Neural cell (in vitro differentiated cells): Measurements from ENCODE around the gene DLG5. TPM values are rescaled to one million over a fixed set of nuclear protein-coding genes. Genes with fewer than 3 reads are reported as not detected.
A peak's percentile ranks its signal among the peaks of the same experiment; 100 is the strongest.

ENCODE experiments used
- H2AFZ ChIP-seq: fragments of 200-600, 300-800 bp; sonication (generic), shearing (Covaris generic); 2 replicates; pipeline ENCODE4 v1.6.0; 2014; ENCODE audit warnings: low read depth, mild to moderate bottlenecking, antibody characterized with exemption, low read length, moderate library complexity
- H3F3A ChIP-seq: fragments of 200-600 bp; shearing (Covaris generic); 2 replicates; pipeline ENCODE4 v1.6.1; 2016; ENCODE audit warnings: mild to moderate bottlenecking, moderate library complexity, mixed read lengths, antibody characterized with exemption, low read length; ENCODE audit not compliant: insufficient read depth, poor library complexity, severe bottlenecking
- H3K27ac ChIP-seq: fragments of 200-600, 300-800 bp; sonication (generic), shearing (Covaris generic); 2 replicates; pipeline ENCODE4 v1.5.1; 2014; ENCODE audit warnings: mild to moderate bottlenecking, low read length, moderate library complexity
- H3K27me3 ChIP-seq: fragments of 300-800, 200-600 bp; sonication (generic), shearing (Covaris generic); 2 replicates; pipeline ENCODE4 v1.6.0; 2014; ENCODE audit warnings: mild to moderate bottlenecking, low read depth, low read length, moderate library complexity; ENCODE audit not compliant: insufficient read depth
- H3K36me3 ChIP-seq: fragments of 300-800, 200-600 bp; sonication (generic), shearing (Covaris generic); 2 replicates; pipeline ENCODE4 v1.5.1; 2014; ENCODE audit warnings: mild to moderate bottlenecking, antibody characterized with exemption, low read length, moderate library complexity; ENCODE audit not compliant: insufficient read depth
- H3K4me2 ChIP-seq: fragments of 300-800, 200-600 bp; sonication (generic), shearing (Covaris generic); 2 replicates; pipeline ENCODE4 v1.6.0; 2014; ENCODE audit warnings: mild to moderate bottlenecking, low read length
- H3K4me3 ChIP-seq: fragments of 300-800, 200-600 bp; sonication (generic), shearing (Covaris generic); 2 replicates; pipeline ENCODE4 v1.5.1; 2014; ENCODE audit warnings: mild to moderate bottlenecking, low read length, moderate library complexity
- H3K79me2 ChIP-seq: fragments of 200-600 bp; shearing (Covaris generic); replicated peaks from 2 replicates; pipeline ENCODE4 v1.6.0; 2014; ENCODE audit warnings: mild to moderate bottlenecking, low read length, moderate library complexity; ENCODE audit not compliant: insufficient read depth
- H3K9ac ChIP-seq: fragments of 300-800, 200-600 bp; sonication (generic), shearing (Covaris generic); 2 replicates; pipeline ENCODE4 v1.6.1; 2016; ENCODE audit warnings: mild to moderate bottlenecking, low read length, mixed read lengths
- H3K9me2 ChIP-seq: fragments of 200-600 bp; shearing (Covaris generic); 2 replicates; pipeline ENCODE4 v1.6.1; 2016; ENCODE audit warnings: mild to moderate bottlenecking, low read length, mixed read lengths; ENCODE audit not compliant: insufficient read depth
- H3K9me3 ChIP-seq: fragments of 200-600, 300-800 bp; sonication (generic), shearing (Covaris generic); 2 replicates; pipeline ENCODE4 v1.6.1; 2016; ENCODE audit warnings: mild to moderate bottlenecking, mixed run types, low read length, moderate library complexity, mixed read lengths
- H4K20me1 ChIP-seq: fragments of 200-600 bp; shearing (Covaris generic); 2 replicates; pipeline ENCODE4 v1.6.1; 2016; ENCODE audit warnings: mild to moderate bottlenecking, mixed run types; ENCODE audit not compliant: insufficient read depth
- EP300 ChIP-seq: fragments of 450-650 bp; conservative IDR thresholded peaks from 2 replicates; pipeline ENCODE4 v1.6.1; 2014; ENCODE audit warnings: antibody characterized with exemption, mild to moderate bottlenecking, moderate library complexity; ENCODE audit not compliant: poor library complexity, severe bottlenecking
- EZH2 ChIP-seq: fragments of 200-600, 300-800 bp; shearing (Covaris generic), sonication (generic); IDR thresholded peaks from 2 replicates; pipeline ENCODE4 v1.6.1; 2014; ENCODE audit warnings: antibody characterized with exemption, low read length, borderline replicate concordance, mild to moderate bottlenecking; ENCODE audit not compliant: insufficient read depth, poor library complexity, severe bottlenecking
- MXI1 ChIP-seq: fragments of 450-650 bp; conservative IDR thresholded peaks from 2 replicates; pipeline ENCODE4 v1.6.1; 2014; ENCODE audit warnings: antibody characterized with exemption, mild to moderate bottlenecking; ENCODE audit not compliant: poor library complexity, severe bottlenecking
- POLR2AphosphoS5 ChIP-seq: IDR thresholded peaks from 2 replicates; pipeline ENCODE4 v1.6.1; 2012
- RAD21 ChIP-seq: fragments of 450-650 bp; conservative IDR thresholded peaks from 2 replicates; pipeline ENCODE4 v1.6.1; 2014; ENCODE audit warnings: antibody characterized with exemption, mild to moderate bottlenecking, moderate library complexity
- SMC3 ChIP-seq: fragments of 450-650 bp; conservative IDR thresholded peaks from 2 replicates; pipeline ENCODE4 v1.6.1; 2014; ENCODE audit warnings: antibody characterized with exemption, mild to moderate bottlenecking, moderate library complexity; ENCODE audit not compliant: poor library complexity
- TAF1 ChIP-seq: IDR thresholded peaks from 2 replicates; pipeline ENCODE4 v1.6.1; 2012; ENCODE audit warnings: low read depth
- polyA plus RNA-seq: library from polyadenylated mRNA; depleted of rRNA; stranded (reverse); fragments of >200 nt; gene quantifications from 2 replicates; pipeline ENCODE4 v1.2.3, GENCODE V29; 2014
- TF ChIP-seq, protein P1 (sequence below): fragments of 450-650 bp; IDR thresholded peaks from 2 replicates; pipeline ENCODE4 v1.5.1; 2014; ENCODE audit warnings: antibody characterized with exemption, mild to moderate bottlenecking, moderate library complexity; ENCODE audit not compliant: poor library complexity, severe bottlenecking
- TF ChIP-seq, protein P2 (sequence below): IDR thresholded peaks from 2 replicates; pipeline ENCODE4 v1.6.1; 2012; ENCODE audit warnings: borderline replicate concordance

The DLG5 gene
- polyA plus RNA-seq, 1 donor from 2014 or later = 72.9 TPM

DNA sequence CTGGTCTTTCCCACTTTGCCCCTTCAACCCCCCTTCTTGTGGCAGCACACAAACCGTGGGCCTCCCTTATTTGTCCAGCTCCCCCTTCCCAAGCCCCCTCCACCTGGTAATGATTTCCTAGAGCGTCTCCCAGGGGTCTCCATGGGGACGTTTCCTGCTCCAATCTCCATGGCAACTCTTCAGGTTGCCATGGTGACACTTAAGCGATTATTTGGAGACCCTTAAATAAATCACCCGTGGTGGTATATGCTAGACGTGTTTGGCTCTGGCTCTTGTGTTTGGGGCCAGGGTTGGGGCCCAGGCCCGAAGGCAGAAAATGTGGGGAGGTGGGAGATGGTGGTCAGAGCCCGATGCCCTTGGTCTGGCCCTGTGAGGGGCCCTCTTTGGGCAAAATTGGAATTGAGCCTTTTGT lies 41.1 kb upstream of the DLG5 start:
- no peaks in the 10 kb centered on the region for H3F3A ChIP-seq
- peak overlapping the region; percentile 55 for H3K4me3 ChIP-seq
- H4K20me1 ChIP-seq = no peaks in the 10 kb centered on the region
- TF ChIP-seq EP300 (peak; percentile 83), SMC3 (peak; percentile 49), POLR2AphosphoS5 (no peak), EZH2 (no peak), MXI1 (peak; percentile 91), TAF1 (peak; percentile 51), RAD21 (peak; percentile 34)
- TF ChIP-seq, protein P1, sequence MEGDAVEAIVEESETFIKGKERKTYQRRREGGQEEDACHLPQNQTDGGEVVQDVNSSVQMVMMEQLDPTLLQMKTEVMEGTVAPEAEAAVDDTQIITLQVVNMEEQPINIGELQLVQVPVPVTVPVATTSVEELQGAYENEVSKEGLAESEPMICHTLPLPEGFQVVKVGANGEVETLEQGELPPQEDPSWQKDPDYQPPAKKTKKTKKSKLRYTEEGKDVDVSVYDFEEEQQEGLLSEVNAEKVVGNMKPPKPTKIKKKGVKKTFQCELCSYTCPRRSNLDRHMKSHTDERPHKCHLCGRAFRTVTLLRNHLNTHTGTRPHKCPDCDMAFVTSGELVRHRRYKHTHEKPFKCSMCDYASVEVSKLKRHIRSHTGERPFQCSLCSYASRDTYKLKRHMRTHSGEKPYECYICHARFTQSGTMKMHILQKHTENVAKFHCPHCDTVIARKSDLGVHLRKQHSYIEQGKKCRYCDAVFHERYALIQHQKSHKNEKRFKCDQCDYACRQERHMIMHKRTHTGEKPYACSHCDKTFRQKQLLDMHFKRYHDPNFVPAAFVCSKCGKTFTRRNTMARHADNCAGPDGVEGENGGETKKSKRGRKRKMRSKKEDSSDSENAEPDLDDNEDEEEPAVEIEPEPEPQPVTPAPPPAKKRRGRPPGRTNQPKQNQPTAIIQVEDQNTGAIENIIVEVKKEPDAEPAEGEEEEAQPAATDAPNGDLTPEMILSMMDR = peak; percentile 36
- TF ChIP-seq, protein P2, sequence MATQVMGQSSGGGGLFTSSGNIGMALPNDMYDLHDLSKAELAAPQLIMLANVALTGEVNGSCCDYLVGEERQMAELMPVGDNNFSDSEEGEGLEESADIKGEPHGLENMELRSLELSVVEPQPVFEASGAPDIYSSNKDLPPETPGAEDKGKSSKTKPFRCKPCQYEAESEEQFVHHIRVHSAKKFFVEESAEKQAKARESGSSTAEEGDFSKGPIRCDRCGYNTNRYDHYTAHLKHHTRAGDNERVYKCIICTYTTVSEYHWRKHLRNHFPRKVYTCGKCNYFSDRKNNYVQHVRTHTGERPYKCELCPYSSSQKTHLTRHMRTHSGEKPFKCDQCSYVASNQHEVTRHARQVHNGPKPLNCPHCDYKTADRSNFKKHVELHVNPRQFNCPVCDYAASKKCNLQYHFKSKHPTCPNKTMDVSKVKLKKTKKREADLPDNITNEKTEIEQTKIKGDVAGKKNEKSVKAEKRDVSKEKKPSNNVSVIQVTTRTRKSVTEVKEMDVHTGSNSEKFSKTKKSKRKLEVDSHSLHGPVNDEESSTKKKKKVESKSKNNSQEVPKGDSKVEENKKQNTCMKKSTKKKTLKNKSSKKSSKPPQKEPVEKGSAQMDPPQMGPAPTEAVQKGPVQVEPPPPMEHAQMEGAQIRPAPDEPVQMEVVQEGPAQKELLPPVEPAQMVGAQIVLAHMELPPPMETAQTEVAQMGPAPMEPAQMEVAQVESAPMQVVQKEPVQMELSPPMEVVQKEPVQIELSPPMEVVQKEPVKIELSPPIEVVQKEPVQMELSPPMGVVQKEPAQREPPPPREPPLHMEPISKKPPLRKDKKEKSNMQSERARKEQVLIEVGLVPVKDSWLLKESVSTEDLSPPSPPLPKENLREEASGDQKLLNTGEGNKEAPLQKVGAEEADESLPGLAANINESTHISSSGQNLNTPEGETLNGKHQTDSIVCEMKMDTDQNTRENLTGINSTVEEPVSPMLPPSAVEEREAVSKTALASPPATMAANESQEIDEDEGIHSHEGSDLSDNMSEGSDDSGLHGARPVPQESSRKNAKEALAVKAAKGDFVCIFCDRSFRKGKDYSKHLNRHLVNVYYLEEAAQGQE = peak; percentile 27
- peak overlapping the region; percentile 55 for H3K9ac ChIP-seq
- no peaks in the 10 kb centered on the region for H3K79me2 ChIP-seq
- no peaks in the 10 kb centered on the region for H3K9me2 ChIP-seq
- H2AFZ ChIP-seq = no peak overlapping the region
- H3K4me2 ChIP-seq = peak overlapping the region; percentile 26
- H3K27me3 ChIP-seq = no peaks in the 10 kb centered on the region
- peak overlapping the region; percentile 94 for H3K27ac ChIP-seq
- no peaks in the 10 kb centered on the region for H3K9me3 ChIP-seq
- H3K36me3 ChIP-seq = peaks cover 6% of the 10 kb centered on the region

DNA sequence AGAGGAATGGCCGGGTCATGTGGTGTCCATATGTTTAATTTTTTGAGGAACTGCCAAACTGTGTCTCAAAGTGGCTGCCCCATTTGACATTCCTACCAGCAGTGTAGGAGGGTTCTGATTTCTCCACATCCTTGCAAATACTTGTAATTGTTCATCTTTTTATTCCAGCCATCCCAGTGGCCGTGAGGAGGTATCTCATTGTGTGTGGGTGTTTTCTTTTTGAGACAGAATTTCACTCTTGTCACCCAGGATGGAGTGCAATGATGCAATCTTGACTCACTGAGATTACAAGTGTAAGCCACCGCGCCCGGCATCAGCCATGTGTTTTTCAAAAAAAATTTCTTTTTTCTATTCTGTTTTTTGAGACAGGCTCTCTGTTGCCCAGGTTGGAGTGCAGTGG lies 38.7 kb upstream of the DLG5 start:
- H3K27ac ChIP-seq = no peak overlapping the region
- no peaks in the 10 kb centered on the region for H3K27me3 ChIP-seq
- H3K36me3 ChIP-seq = no peaks in the 10 kb centered on the region
- no peaks in the 10 kb centered on the region for H4K20me1 ChIP-seq
- TF ChIP-seq POLR2AphosphoS5 (no peak), TAF1 (no peak), MXI1 (no peak), EP300 (no peak), RAD21 (no peak), SMC3 (no peak), EZH2 (no peak)
- TF ChIP-seq, protein P2 = no peak
- TF ChIP-seq, protein P1 = no peak
- H3F3A ChIP-seq = no peaks in the 10 kb centered on the region
- H3K4me3 ChIP-seq = no peak overlapping the region
- H3K9me2 ChIP-seq = no peaks in the 10 kb centered on the region
- H3K9ac ChIP-seq = no peak overlapping the region
- no peak overlapping the region for H2AFZ ChIP-seq
- no peak overlapping the region for H3K4me2 ChIP-seq
- no peaks in the 10 kb centered on the region for H3K79me2 ChIP-seq
- H3K9me3 ChIP-seq = no peaks in the 10 kb centered on the region
